GM19351 (cell line): Measurements from ENCODE around the gene MATCAP1.

Experiments
- ATAC-seq: cut with Tn5 transposase; IDR thresholded peaks from one replicate; pipeline ENCODE4 v1.9.1; 2021; ENCODE audit warnings: mild to moderate bottlenecking, moderate library complexity; ENCODE audit not compliant: unreplicated experiment

Gene MATCAP1

DNA sequence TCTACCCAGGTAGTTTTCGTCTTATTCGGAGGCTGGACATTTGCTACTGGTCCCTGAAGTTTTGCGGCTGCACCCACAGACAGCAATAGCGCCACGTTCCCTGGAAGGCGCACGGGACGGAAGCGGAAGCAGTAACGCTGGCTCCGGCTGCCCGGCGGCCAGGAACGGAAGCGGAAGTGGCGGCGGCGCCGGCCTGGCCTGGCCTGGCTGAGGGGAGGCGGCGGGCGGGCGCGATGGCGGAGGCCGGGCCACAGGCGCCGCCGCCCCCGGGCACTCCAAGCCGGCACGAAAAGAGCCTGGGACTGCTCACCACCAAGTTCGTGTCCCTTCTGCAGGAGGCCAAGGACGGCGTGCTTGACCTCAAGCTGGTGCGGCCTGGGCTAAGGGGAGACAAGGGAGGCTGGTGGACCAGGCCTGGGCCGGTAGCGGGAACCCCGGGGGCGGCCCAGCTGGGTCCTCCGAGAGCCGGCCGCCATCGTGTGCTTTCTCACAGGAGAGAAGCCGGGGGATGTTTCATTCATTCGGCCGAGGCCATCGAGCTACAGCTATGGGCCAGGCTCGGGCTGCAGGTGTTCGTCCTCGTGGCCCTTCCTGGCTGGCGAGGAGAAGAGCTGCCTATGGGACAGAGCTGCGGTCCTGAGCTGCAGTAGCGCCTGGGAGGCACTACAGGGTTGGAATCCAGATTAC is 8.4 kb upstream of the MATCAP1 start, which contains the start of gene E2F4:
E2F4 (plus strand) TSS at position 161 of the 687 bp plus-strand sequence; CDS start at position 234, 73 bp downstream.
- ATAC-seq: peak; percentile 97

DNA sequence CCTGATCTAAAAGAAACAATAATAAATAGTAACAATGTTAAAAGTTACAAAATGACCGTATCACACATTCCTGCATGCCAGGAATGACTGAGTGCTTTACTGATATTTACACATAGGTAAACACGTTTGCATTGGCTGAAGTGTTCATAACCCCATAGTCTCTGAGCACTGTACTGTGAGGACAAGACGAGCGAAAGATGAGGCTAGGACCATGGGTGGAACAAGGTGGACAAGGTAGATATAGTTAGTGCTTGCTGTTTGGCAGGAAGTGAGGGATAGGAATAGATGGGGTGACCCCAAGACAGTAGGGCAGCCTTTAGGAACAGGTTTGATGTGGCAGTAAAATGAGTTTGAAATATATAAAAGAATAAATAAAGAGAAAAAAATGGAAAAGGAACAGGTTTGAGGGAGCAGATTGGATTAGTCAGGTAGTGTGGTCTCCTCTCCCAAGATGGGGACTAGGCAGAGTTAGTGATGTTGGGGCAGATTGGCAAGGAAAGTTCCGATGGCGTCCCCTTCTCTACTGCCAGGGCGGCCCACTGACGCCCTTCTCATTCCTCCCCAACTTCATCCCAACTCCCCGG is 7.7 kb upstream of the MATCAP1 start:
- no peak for ATAC-seq

GRCh38 chr16:67190448-67191399 is 7.0 kb upstream of the MATCAP1 start:
- no peak for ATAC-seq

DNA sequence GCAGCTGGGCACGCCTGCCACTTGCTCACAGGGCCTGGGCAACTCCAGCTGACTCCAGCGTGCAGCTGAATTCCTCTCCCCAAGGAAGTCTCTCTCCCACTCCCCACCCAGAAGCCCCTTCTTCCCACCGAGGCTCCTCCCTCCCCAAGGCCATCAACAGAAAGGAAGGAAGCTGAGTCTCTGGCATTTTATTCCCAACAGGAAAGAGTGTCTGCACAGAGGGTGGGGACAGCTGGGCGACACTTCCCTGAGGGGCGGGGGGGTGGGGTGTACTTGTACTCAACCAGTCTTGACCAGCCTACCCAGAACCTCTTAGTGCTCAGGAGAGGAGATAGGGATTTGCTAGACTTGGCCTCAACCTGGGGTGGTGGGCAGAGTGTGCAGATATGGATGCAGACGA is 6.3 kb upstream of the MATCAP1 start, which contains the start of gene EXOC3L1:
EXOC3L1 (minus strand) TSS at position 96 of the 400 bp plus-strand sequence. CDS start 460 bp downstream, outside the sequence.
- ATAC-seq: no peak

DNA sequence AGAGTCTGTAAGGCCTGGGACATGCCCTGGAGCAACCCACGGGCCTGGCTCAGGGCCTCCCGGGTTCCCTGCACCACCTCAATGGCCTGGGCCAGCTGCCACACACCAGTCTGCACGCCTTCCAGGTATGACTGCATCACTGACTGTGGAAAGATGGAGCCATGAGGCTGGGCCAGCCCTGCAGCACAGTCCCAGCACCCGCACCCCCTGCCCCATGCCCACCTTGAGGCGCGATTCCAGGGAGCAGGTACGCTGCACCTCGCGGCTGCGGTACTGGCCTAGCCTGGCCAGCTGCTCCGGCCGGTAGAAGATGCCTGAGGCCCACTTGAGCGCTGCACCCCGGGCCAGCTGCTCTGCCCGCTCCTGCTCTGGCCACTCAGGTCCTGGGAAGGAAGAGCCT is 5.0 kb upstream of the MATCAP1 start:
- ATAC-seq: no peak

- no peak for ATAC-seq
Measured at GRCh38 chr16:67188323-67188722, 4.6 kb upstream of the MATCAP1 start.

- ATAC-seq: no peak
Measured at GRCh38 chr16:67187175-67187890, 3.6 kb upstream of the MATCAP1 start.

- no peak for ATAC-seq
Measured at GRCh38 chr16:67186550-67186950, 2.8 kb upstream of the MATCAP1 start.

- no peak for ATAC-seq
Measured at GRCh38 chr16:67185651-67186134, 1.9 kb upstream of the MATCAP1 start.

GRCh38 chr16:67184995-67185650 is 1.4 kb upstream of the MATCAP1 start:
- ATAC-seq: no peak

GRCh38 chr16:67184453-67184994 is 761 bp upstream of the MATCAP1 start:
- no peak for ATAC-seq

DNA sequence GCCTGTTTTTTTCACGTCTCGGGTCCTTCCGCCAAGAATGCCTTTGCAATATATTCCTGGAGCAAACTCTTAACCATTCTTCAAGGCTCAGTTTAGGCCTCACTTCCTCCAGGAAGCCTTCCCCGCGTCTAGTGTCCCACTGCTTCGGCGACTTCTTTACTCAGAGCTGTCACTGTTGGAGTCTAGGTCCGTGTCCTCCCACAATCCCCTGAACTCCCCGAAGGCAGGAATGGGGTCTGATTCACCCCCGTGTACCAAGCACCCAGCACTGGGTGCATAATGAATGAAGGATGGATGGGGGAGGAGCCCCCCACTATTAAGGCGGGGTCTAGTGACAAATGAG is 508 bp downstream of the MATCAP1 start:
- ATAC-seq: no peak

GRCh38 chr16:67182288-67182687 is 1.5 kb downstream of the MATCAP1 start:
- no peak for ATAC-seq

DNA sequence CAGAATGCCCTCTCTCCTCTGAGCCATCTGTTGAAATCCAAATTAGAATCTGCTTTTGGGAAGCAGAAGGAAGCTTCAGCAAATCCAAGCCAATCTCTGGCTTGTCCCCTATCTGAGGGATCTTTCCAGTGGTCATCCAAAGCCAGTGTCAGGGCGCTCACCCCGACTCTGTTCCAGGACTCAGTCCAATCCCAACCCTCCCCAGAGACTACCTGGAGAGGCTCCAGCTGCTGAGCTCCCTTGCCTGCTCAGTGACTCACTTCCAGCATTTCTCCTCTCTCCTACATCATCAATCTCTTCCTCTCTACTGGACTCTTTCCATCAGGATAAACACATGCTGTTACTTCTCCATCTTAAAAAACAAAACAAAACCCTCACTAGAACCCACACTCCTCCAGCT is 2.4 kb downstream of the MATCAP1 start:
- ATAC-seq: no peak

GRCh38 chr16:67180166-67180565 is 3.6 kb downstream of the MATCAP1 start:
- ATAC-seq: no peak

DNA sequence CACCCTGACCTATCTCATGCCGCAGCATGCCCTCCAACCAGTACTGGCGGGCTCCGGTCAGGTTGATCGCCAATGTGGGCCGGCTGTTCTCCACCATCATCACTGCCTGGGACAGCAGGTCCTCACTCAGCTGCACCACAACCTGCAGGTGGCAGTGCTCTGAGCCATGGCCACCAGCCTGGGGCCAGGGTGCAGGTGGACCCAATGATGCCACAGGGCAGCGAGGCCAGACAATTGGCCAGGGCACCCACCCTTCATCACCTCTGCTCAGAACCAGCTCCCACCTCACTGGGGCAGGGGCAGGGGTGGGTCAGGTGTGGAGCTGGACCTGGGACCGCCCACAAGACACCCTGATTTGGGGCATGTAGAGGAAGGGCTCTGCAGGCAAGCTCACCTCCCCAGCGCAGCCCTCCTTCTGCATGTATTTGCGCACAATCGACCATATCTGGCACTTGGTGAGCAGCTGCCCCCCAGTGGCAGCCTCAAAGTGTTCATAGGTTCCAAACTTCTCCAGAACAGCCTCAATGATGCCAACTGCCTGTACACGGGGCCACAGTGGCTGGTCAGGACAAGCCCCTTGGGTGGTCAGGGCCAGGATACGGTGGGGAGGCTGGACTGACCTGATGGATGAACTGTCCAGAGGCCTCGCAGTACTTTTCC is 4.2 kb downstream of the MATCAP1 start:
- ATAC-seq: no peak

DNA sequence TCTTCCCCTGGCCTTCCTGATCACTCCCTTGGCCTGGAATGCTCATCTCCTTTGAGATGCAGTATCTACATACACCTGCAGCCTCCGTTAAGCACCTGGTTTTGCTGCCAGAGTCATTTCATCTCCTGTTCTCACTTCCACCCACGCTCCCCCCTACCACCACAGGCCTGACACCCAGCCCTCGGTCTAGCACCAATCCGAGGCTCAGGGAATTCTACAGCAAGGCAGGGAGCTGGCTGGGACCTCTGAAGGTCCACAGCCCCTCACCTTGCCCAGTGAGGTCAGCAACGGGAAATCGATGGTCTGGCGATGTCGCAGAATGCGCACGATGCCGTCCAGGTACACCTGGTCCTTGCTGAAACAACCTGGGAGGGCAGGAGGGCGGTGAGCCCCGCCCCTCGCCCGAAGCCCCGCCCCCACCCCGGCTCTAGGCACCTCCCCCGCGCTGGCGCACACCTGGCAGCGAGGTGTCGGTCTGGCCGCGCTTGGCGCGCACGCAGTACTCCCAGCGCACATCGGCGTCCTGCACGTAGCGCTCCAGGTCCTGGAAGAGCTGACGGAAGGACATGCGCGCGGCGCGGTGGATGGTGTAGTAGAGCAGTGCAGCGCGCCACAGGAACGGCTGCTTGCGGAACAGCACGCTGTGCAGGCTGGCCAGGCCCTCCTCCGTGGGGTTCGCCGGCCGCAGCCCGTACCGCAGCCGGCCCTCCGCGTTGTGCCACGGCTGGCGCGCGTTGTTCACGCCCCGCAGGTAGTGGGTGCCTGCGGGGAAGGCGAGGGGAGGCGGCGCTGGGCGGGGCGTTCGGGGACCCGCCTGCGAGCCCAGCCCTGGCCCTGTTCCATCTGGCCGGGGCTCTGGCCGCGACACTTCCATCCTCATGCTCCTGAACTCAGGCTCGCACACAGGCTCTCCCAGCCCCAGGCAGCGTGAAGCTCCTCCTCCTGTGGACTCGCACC is 5.7 kb downstream of the MATCAP1 start:
- ATAC-seq: no peak

GRCh38 chr16:67176662-67177061 is 7.1 kb downstream of the MATCAP1 start:
- ATAC-seq: no peak
